Embryonic facial prominence (tissue), 1 donor: ENCODE measurements around the gene SLC25A26.
A peak's percentile ranks its signal among the peaks of the same experiment; 100 is the strongest.

ENCODE experiments used
- DNase-seq: peaks from one replicate; pipeline ENCODE4 v3.0.0-alpha.2; 2016; ENCODE audit errors: extremely low spot score

Gene SLC25A26

GRCh38 chr3:66370179-66370578 is 149.4 kb downstream of the SLC25A26 start:
- DNase-seq = no peak

DNA sequence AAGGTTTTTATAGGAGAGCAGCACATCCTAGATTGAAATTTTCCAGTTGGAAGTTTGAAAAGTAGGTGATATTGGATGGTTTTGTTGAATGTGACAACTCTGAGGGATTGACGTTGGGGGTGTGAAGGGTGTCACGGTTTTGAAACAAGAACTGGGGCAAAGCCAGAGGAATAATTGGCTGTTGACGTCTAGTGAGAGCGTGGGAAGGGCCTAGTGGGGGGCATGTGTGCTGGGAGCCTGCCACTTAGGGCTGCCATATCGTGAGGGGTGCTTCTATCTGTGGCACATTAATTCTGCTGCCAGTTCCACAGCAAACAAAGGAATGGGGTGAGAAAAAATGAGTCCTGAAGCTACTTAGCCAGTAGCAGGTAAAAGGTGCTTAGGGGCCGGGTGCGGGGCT is 150.6 kb downstream of the SLC25A26 start:
- DNase-seq = no peak

DNA sequence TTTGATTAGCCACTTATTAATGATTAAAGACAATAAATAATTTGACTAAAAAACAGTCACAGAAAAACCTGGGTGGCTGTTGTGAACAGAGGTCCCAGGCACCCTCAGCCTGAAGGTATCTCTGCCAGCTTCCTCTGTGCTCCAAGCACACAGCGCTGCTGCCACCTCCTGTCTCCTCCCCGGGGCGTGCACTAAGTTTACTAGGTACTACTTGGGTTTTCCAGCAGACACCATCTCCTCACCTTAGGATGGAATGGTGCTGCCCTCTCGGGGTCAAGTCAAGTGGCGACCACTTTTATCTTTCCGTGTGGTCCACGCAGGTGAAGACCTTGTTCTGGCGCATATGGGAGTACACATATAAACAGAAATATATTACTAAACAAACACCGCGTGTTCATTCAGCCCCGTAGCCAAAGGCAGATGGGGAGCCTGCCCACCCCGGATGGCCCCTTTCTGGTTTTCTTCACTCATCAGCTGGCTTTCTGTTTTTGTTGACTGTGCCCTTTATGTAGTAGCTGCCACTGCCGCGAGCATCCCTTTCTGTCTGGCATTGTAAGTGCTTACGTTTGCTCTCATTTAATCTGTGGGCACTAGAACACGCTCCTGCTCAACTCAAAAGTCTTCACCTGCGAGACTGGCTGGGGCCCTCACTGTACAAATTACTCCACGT is 152.0 kb downstream of the SLC25A26 start:
- no peak for DNase-seq

GRCh38 chr3:66376568-66376967 is 155.8 kb downstream of the SLC25A26 start:
- no peak for DNase-seq

GRCh38 chr3:66377800-66378199 is 157.0 kb downstream of the SLC25A26 start:
- no peak for DNase-seq

GRCh38 chr3:66378256-66378655 is 157.5 kb downstream of the SLC25A26 start:
- no peak for DNase-seq

- no peak for DNase-seq
Observed at GRCh38 chr3:66379565-66379964, 158.8 kb downstream of the SLC25A26 start.

DNA sequence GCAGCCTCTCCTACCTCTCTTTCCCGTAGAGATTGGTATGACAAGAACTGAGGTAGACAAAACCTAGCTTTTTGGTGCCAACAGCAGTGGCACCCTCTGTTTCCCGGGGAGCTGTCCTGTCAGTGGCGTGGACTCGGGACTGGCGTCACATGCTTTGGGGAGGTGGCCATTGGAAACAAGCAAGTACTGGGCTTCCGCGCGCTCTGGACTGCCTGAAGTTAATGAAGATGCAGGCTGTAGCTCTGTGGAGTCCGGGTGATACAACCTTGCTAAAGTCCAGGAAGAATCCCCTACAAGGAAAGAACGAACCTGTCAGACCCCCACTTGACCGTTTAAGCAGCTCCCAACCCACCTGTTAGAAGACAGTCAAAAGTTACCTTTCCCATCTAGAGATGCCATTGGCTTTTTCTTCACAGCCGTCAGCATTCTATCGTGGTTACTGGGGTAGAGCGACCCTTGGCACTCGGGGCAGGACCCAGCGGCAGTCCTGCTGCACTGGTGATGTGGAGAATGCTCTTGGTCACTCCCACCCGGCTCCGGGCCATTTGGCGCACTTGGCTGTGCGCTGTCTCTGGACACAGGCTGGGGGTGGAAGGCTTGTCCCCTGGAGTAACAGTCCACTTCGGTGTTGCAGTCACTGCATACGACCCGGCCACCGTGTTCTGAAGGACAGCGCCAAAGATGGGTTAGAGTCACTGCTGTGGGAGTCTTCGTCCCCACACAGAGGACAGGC is 159.6 kb downstream of the SLC25A26 start:
- no peak for DNase-seq

GRCh38 chr3:66381626-66382025 is 160.8 kb downstream of the SLC25A26 start:
- no peak for DNase-seq

DNA sequence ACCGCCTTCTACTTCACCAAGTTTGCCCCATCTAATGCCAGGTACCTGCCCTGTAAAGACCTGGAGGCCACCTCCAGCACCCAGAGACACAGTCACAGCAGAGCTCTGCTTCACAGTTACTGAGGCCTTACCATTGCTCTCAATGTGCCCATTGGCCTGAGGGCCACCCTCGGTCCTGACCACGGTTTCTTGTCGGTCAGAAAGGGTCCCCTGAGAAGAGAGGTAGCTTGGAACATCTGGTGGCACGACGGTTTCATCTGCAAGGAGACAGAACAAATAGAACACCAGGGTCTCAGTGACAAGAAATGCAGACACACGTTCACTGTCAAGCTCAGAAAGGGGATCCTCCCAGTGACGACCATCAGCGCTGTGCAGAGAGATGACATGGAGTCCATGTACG is 161.3 kb downstream of the SLC25A26 start:
- no peak for DNase-seq

DNA sequence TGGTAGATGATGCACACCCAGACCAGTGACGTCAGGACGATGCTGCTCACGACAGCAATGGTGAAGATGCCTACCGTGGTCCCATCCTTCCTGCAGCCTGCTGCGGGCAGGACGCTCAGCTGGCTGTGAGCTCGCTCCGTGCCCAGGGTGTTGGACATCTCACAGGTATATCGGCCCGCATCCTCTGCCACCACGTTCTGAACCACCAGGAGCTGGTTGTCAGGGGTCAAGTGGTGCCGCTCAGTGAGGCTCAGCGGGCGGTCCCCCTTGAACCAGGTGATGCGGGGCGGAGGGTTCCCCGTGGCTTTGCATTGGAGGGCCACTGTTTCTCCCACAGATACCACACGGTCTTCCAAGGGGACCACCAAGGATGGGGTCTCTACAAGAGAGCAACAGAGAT is 162.2 kb downstream of the SLC25A26 start:
- no peak for DNase-seq

- DNase-seq = no peak
Observed at GRCh38 chr3:66383998-66384745, 163.4 kb downstream of the SLC25A26 start.

- no peak for DNase-seq
Observed at GRCh38 chr3:66385066-66385465, 164.3 kb downstream of the SLC25A26 start.

DNA sequence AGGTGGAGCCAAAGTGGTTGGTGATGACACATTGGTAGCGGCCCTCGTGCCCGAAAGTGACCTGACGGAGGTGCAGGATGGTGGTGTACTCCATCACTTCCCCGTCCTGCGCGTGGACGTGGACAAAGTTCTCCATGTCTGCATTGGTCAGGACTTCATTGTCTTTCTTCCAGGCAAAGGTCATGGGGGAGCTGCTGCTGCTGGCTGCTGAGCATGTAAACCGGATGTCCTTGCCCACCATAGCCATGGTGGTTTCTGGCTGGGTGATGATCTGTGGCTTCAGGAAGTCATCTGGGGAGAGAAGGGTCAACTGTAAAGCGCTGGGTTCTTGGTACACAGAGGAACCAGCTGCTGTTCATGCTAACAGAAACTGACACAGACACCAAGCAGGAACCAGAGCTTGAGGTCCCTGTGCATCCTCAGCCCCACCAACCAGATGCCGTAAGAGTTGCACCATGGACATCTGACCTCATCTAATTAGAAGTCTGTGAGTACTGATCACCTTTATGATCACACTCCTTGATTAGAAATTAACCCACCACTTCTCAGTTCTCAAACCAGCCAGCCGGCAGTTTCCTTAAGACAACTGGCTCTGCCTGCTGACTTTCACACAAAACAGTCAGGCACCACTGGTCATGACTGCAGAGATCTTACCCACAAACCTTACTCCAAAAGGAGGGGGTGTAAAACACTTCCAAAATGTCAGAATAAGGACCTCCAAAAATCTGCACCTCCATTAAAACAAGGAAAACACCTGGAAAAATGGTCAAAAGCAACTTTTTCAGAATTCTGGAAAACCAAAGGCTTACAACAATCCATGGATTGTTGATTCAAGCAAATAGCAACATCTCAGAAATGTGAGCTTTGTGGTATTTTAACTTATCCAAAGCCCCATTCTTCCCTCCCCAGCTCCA is 165.5 kb downstream of the SLC25A26 start:
- DNase-seq = no peak

DNA sequence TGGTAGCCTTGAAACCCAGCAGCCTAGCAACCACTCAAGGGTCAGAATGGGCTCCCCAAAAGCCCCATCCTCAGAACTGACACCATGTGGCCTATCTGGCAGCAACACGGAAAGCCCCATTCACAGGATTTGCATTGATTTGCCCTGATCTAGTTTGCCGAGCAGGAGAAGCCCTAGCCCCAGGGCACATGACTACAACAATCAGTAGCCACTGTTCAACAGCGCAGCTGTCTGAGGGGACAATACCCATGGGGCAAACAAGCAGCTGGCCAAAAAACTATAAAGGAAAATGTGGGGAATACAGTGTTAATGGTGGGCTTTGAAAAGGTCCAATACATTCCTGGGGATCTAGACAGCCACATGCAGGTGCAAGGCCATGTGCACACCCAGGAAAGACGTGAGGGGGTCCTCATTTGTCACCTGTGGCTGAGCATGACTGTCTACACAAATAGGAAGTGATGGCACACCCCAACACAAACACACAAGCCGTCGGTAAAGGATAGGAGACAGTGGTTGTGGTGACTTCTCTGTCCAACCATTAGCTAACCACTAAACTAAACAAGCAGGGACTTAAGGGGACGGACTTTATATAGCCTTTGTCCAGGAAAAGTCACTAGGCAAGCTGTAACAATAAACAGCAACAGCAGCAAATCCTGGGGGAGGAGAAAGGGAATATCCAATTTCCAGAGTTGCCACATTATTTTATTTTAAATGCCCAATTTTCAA is 166.3 kb downstream of the SLC25A26 start:
- DNase-seq = no peak

- DNase-seq = no peak
Observed at GRCh38 chr3:66390013-66390412, 169.2 kb downstream of the SLC25A26 start.

- no peak for DNase-seq
Observed at GRCh38 chr3:66392512-66392911, 171.7 kb downstream of the SLC25A26 start.

- no peak for DNase-seq
Observed at GRCh38 chr3:66392966-66393332, 172.1 kb downstream of the SLC25A26 start.

GRCh38 chr3:66393333-66394005 is 172.7 kb downstream of the SLC25A26 start:
- DNase-seq = peak; percentile 49

GRCh38 chr3:66394019-66394752 is 173.4 kb downstream of the SLC25A26 start:
- DNase-seq = no peak
